GM12864 (cell line): ENCODE measurements around the gene MSTN.
"Not testable (repeated sequence)": the region's sequence is repeated elsewhere in the genome, so short reads cannot be mapped to it uniquely, and the experiment has no call there.

Experiments used
- DNase-seq: peaks from one replicate; pipeline ENCODE4 v3.0.0-alpha.2; 2011; ENCODE audit warnings: low read depth
- H3K4me3 ChIP-seq: 2 replicates; pipeline ENCODE4 v1.5.1; 2011; ENCODE audit warnings: mild to moderate bottlenecking, low read depth, low read length, control low read depth
- CTCF ChIP-seq: IDR thresholded peaks from 2 replicates; pipeline ENCODE4 v1.5.1; 2011; ENCODE audit warnings: low read depth, mild to moderate bottlenecking, moderate library complexity, low read length, control low read depth, inconsistent platforms; ENCODE audit errors: missing control alignments

MSTN gene

DNA sequence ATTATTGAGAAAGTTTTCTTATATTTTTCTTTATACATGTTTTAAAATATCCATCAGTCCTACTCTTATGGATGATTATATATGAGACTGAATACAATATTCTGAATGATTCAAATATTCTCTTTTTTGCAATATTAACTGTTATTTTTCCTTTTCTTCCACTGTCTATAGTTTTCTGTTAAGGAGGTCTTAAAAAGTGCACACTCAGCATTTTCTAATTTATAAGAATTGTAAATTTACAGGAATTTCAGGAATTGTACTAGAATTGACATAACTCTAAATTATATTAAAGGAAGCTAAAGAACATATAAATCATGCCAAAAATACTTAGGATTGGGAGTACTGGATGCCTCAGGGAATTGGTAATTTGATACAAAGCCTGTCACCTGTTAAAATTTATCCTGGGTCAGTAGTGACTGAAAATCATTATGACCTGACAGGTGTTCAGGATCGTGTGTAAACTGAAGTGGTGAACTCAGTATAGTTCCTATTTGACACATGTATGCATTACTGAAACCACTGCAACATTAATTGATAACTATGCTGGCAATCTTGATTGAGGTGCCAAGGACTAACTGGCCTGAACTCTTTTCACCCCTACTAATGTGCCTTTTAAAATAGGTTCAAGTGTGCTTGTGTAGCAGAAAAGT is 30.4 kb downstream of the MSTN start:
- TF ChIP-seq CTCF = no peak
- H3K4me3 ChIP-seq = no peak overlapping the region
- DNase-seq = no peak

DNA sequence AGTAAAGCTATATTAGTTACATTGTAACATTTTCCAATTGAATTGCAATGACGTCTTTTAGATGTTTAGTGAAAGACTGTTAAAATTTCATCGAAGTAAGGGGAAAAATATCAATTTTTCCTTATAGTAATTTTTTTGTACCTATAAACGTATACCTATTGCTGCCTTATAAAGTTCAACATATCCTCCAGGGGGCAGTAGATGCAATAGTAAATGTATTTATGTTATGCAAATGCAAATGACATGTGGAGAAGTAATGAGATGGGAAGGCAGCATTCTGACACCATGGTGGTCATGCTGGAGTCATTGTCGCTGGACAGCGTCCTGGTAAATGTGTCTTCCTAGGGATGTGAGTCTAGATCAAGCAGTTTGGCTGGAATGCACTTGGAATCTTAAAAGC is 38.7 kb downstream of the MSTN start:
- no peak for DNase-seq
- no peak overlapping the region for H3K4me3 ChIP-seq
- peak; percentile 20 for TF ChIP-seq CTCF

DNA sequence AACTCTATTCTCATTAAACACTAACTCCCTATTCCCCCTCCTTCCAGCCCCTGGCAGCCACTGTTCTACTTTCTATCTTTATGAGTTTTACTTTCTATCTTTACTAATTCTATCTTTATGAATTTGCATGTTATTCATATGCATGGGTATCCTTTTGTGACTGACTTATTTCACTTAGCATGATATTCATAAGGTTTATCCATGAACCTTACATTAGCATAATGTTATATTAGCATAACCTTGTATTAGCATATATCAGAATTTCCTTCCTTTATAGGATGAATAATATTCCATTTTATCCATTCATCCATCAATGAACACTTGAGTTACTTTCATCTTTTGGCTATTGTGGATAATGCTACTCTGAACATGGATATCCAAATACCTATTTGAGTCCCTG is 41.8 kb downstream of the MSTN start:
- H3K4me3 ChIP-seq = no peak overlapping the region
- DNase-seq = no peak
- TF ChIP-seq CTCF = no peak

DNA sequence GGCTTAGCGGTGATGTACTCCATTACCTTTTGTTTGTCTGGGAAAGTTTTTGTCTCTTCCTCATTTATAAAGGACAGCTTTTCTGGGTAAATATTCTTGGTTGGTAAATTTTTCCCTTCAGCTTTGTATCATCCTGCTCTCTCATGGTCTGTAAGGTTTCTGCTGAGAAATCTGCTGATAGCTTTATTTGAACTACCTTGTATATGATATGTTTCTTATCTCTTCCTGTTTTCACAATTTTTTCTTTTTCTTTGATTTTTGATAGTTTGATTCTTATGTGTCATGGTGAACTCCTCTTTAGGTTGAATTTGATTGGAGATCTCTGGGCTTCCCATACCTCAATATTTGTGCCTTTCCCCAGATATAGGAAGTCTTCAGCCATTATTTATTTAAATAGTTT is 44.7 kb downstream of the MSTN start:
- DNase-seq = no peak
- no peak overlapping the region for H3K4me3 ChIP-seq
- TF ChIP-seq CTCF = no peak

GRCh38 chr2:190015969-190016368 is 46.6 kb downstream of the MSTN start:
- H3K4me3 ChIP-seq, DNase-seq: not testable (repeated sequence)
